K562 (cell line): ENCODE results near the gene ANKRD65. TPM values are rescaled to one million over a fixed set of nuclear protein-coding genes. Genes with fewer than 3 reads are reported as not detected.
A peak's percentile ranks its signal among the peaks of the same experiment; 100 is the strongest.
"Not testable (repeated sequence)": the region's sequence is repeated elsewhere in the genome, so short reads cannot be mapped to it uniquely, and the experiment has no call there.

Source experiments
- ATAC-seq: fragments of 200-7000 bp; cut with Tn5 transposase; 3 replicates; pipeline ENCODE4 v1.9.1; 2020; ENCODE audit warnings: moderate library complexity
- BruUV-seq: library from RNA; stranded (reverse); fragments of 400-500 nt; replicated peaks from 2 replicates; lab custom pipeline; 2021; lab: Mats Ljungman, UMichigan
- CTCF ChIA-PET: fragments of 300-600 bp; formaldehyde crosslinking; extraction: SDS; loops from one replicate; lab custom pipeline; 2021; ENCODE audit warnings: low intra/inter-chr PET ratio; lab: Yijun Ruan, JAX
- POLR2A ChIA-PET: fragments of 300-600, 350-650 bp; sonication (Branson Sonifier 250); formaldehyde crosslinking; extraction: SDS; loops from one replicate; lab custom pipeline; 2021; ENCODE audit warnings: antibody characterized with exemption, inconsistent platforms; lab: Yijun Ruan, JAX
- DNase-seq, 4 experiments: peaks; one replicate each; pipeline versions ENCODE4 v3.0.0 to v3.0.0-alpha.2; 2011 to 2018; ENCODE audit warnings: low spot score in 3 of 4, mixed read lengths in 3 of 4; ENCODE audit errors: extremely low read depth in 1 of 4
- FAIRE-seq: peaks from 2 replicates; lab custom pipeline; 2011; peaks lifted over from hg19 to GRCh38; lab: Jason Lieb, UNC
- H2AFZ ChIP-seq: 2 replicates; pipeline ENCODE4 v1.6.0; 2011; ENCODE audit warnings: low read depth, low read length, control low read depth, inconsistent platforms
- H3K27ac ChIP-seq: fragments of 200-600 bp; 3 replicates; pipeline ENCODE4 v1.8.0; 2011; ENCODE audit warnings: low read depth, mild to moderate bottlenecking, control low read depth, inconsistent platforms, low read length, moderate library complexity, mixed read lengths; ENCODE audit errors: extremely low read depth
- H3K27me3 ChIP-seq, 2 experiments: fragments of 300-600 bp in 1 of 2; 2 replicates in 1 of 2; 3 replicates in 1 of 2; pipeline versions ENCODE4 v1.6.0 to v1.8.0; 2011; ENCODE audit warnings: inconsistent platforms in 2 of 2, low read length in 2 of 2, mild to moderate bottlenecking in 1 of 2, mixed read lengths in 1 of 2, moderate library complexity in 1 of 2; ENCODE audit not compliant: control insufficient read depth in 2 of 2, insufficient read depth in 2 of 2
- H3K36me3 ChIP-seq: fragments of 300-600 bp; 3 replicates; pipeline ENCODE4 v1.8.0; 2011; ENCODE audit warnings: mild to moderate bottlenecking, low read length, inconsistent platforms; ENCODE audit not compliant: control insufficient read depth, insufficient read depth
- H3K4me1 ChIP-seq, 2 experiments: fragments of 200-600 bp in 1 of 2; replicated peaks in 1 of 2; 2 replicates in 1 of 2; 3 replicates in 1 of 2; pipeline versions ENCODE4 v1.5.1 to v1.8.0; 2011; ENCODE audit warnings: inconsistent platforms in 2 of 2, low read length in 2 of 2, mild to moderate bottlenecking in 1 of 2, mixed read lengths in 1 of 2, moderate library complexity in 1 of 2; ENCODE audit not compliant: control insufficient read depth in 2 of 2, insufficient read depth in 2 of 2
- H3K4me2 ChIP-seq: 2 replicates; pipeline ENCODE4 v1.6.1; 2011; ENCODE audit warnings: low read length, control low read depth, inconsistent platforms, mixed read lengths; ENCODE audit not compliant: insufficient read depth
- H3K4me3 ChIP-seq: fragments of 200-600 bp; sonication (generic), shearing (Covaris generic); 2 replicates; pipeline ENCODE4 v1.5.1; 2016; ENCODE audit warnings: control low read depth, inconsistent platforms
- H3K79me2 ChIP-seq: fragments of 200-600 bp; 3 replicates; pipeline ENCODE4 v1.8.0; 2011; ENCODE audit warnings: low read length, inconsistent platforms; ENCODE audit not compliant: control insufficient read depth, insufficient read depth
- H3K9ac ChIP-seq, 2 experiments: 2 replicates each; pipeline versions ENCODE4 v1.6.0 to v1.6.1; 2011; ENCODE audit warnings: low read depth in 2 of 2, low read length in 2 of 2, control low read depth in 1 of 2, inconsistent platforms in 1 of 2, mild to moderate bottlenecking in 1 of 2, mixed read lengths in 1 of 2; ENCODE audit not compliant: insufficient read depth in 1 of 2
- H3K9me1 ChIP-seq: one replicate; pipeline ENCODE4 v1.6.0; 2011; ENCODE audit warnings: inconsistent platforms, mild to moderate bottlenecking, low read length, moderate library complexity; ENCODE audit not compliant: control insufficient read depth, insufficient read depth
- H3K9me3 ChIP-seq: replicated peaks from 2 replicates; pipeline ENCODE4 v1.5.1; 2011; ENCODE audit warnings: low read depth, low read length, inconsistent platforms; ENCODE audit not compliant: control insufficient read depth, insufficient read depth
- H4K20me1 ChIP-seq: replicated peaks from 2 replicates; pipeline ENCODE4 v1.6.1; 2011; ENCODE audit warnings: low read length, inconsistent platforms, mixed read lengths; ENCODE audit not compliant: control insufficient read depth, insufficient read depth
- CBFB ChIP-seq: sonication (generic); formaldehyde crosslinking; IDR thresholded peaks from 2 replicates; pipeline ENCODE4 v1.4.0; 2020; ENCODE audit warnings: mild to moderate bottlenecking, missing genetic modification reagents
- ZBTB33 ChIP-seq: sonication (generic); formaldehyde crosslinking; IDR thresholded peaks from 2 replicates; pipeline ENCODE4 v1.8.1; 2023; ENCODE audit warnings: mild to moderate bottlenecking, missing genetic modification reagents
- ZNF12 ChIP-seq: sonication (generic); formaldehyde crosslinking; IDR thresholded peaks from 2 replicates; pipeline ENCODE4 v1.4.0; 2020; ENCODE audit warnings: mild to moderate bottlenecking, missing genetic modification reagents
- WGBS: fragments of 100-300 bp; shearing (Covaris generic); methylation state at CpG from one replicate; pipeline ENCODE4 v1.1.6; 2016; ENCODE audit warnings: low coverage, mixed read lengths; ENCODE audit not compliant: insufficient coverage; ENCODE audit errors: missing lambda C conversion rate; 5-methylcytosine and 5-hydroxymethylcytosine counted together
- in situ Hi-C: fragments of 300-500 bp; cut with MboI; formaldehyde crosslinking; loops from 4 replicates; pipeline ENCODE4 v1.15.0; 2018; ENCODE audit warnings: inconsistent platforms, mixed read lengths
- intact Hi-C: fragments of 100-400 bp; cut with micrococcal nuclease; formaldehyde crosslinking; loops from 2 replicates; pipeline ENCODE4 v1.14.2; 2022
- polyA plus RNA-seq, 8 experiments: library from polyadenylated mRNA; depleted of rRNA in 4 of 8; stranded (reverse) in 5 of 8; unstranded in 3 of 8; fragments of >200 nt; fragmentation: Nextera tagmentation in 2 of 8; fragmentation: Illumina TruSeq in 1 of 8; extraction: Ambion mirVana in 2 of 8; extraction: Trizol in 1 of 8; gene quantifications; 2 replicates each; pipeline versions ENCODE4 v1.2.1 to v1.2.3, GENCODE V29; 2011 to 2014; ENCODE audit warnings: inconsistent platforms in 1 of 8, missing spikeins in 1 of 8
- total RNA-seq, 7 experiments: library from RNA; depleted of rRNA in 6 of 7; stranded (reverse); fragments of >200 nt in 6 of 7; fragmentation: Illumina TruSeq in 2 of 7; extraction: Trizol in 2 of 7; gene quantifications; 2 replicates each; pipeline versions ENCODE4 v1.2.1 to v1.2.3, GENCODE V29; 2011 to 2021; ENCODE audit warnings: low replicate concordance in 1 of 7

Gene ANKRD65
- total and polyA plus RNA-seq, 9 of the 15 experiments (the other 6 are each of a cell fraction or from before 2014, with no cell fraction given) = not detected

- peaks cover 0 to 18% of the 10 kb centered on the region in 2 experiments; a peak in 3 of 5 replicates for H3K4me1 ChIP-seq
- H3K27me3 ChIP-seq, H3K36me3 ChIP-seq, H3K9me1 ChIP-seq, intact Hi-C loops, DNase-seq, H3K4me2 ChIP-seq, H3K27ac ChIP-seq, H4K20me1 ChIP-seq, H3K9ac ChIP-seq, H3K9me3 ChIP-seq, in situ Hi-C loops, BruUV-seq, FAIRE-seq, ATAC-seq, POLR2A ChIA-PET, H2AFZ ChIP-seq, H3K4me3 ChIP-seq, CTCF ChIA-PET: not testable (repeated sequence)
- TF ChIP-seq ZBTB33 (CRISPR knock-in tag) = peak; percentile 38; the same call in 1 of the 2 replicates
- WGBS = 81% methylated on average over 25 of the region's 44 CpGs
- peaks cover 32% of the 10 kb centered on the region for H3K79me2 ChIP-seq
Measured at GRCh38 chr1:1468196-1468985, 47.3 kb upstream of the ANKRD65 start.

DNA sequence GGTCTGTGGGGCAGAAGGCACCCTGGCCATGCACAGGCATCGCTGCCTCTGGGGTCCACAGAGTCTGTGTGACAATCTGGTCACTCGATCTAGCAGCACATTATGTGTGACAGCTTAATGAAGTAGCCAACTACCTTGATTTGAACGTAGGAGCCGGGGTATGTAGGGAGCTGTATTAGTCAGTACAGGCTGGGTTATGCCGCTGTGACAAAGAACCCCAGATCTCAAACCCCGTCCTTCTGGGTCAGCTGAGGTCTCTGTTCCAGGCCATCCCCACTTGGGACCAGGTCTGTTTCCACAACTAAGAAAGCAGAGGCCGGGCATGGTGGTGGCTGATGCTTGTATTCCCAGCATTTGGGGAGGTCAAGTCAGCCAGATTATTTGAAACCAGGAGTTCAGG, 42.2 kb upstream of the ANKRD65 start:
- CTCF ChIA-PET = no interaction called here
- Histone ChIP-seq H3K36me3 (no peaks in the 10 kb centered on the region), H3K9me1 (no peaks in the 10 kb centered on the region), H2AFZ (no peak overlapping the region)
- 23% methylated on average over 7 of the region's 7 CpGs for WGBS
- TF ChIP-seq ZNF12 (CRISPR knock-in tag) (peak; percentile 100), CBFB (no peak)
- TF ChIP-seq, all 486 proteins: peak for 1
- FAIRE-seq (no peak), ATAC-seq (no peak), DNase-seq (no peak)
- intact Hi-C loops = no loop called here
- no peak overlapping the region for H3K9ac ChIP-seq
- H3K27ac ChIP-seq = no peak overlapping the region
- no peaks in the 10 kb centered on the region; a peak in 1 of 5 replicates for H3K27me3 ChIP-seq
- no TSS peak for BruUV-seq
- in situ Hi-C loops = no loop called here
- H3K9me3 ChIP-seq = peaks cover 6% of the 10 kb centered on the region; the same call in 1 of the 2 replicates
- H3K4me3 ChIP-seq = no peak overlapping the region
- H3K4me1 ChIP-seq = peaks cover 0 to 40% of the 10 kb centered on the region in 2 experiments; a peak in 3 of 5 replicates
- no peaks in the 10 kb centered on the region for H3K79me2 ChIP-seq
- H4K20me1 ChIP-seq = no peaks in the 10 kb centered on the region
- POLR2A ChIA-PET = no interaction called here
- no peak overlapping the region for H3K4me2 ChIP-seq
